HepG2 (cell line): Measurements from ENCODE around the gene ATP9A. TPM values are rescaled to one million over a fixed set of nuclear protein-coding genes. Genes with fewer than 3 reads are reported as not detected.

Experiments used
- AFF4 ChIP-seq: sonication (generic); formaldehyde crosslinking; IDR thresholded peaks from 2 replicates; pipeline ENCODE4 v1.4.0; 2020; ENCODE audit warnings: missing genetic modification reagents
- GATA4 ChIP-seq: sonication (generic); IDR thresholded peaks from 2 replicates; pipeline ENCODE4 v1.6.1; 2016; ENCODE audit warnings: antibody characterized with exemption, low read depth, borderline replicate concordance
- HNF1A ChIP-seq, 2 experiments: sonication (generic) in 1 of 2; formaldehyde crosslinking in 1 of 2; IDR thresholded peaks; 2 replicates each; pipeline versions ENCODE4 v1.4.0 to v1.6.1; 2016 to 2020; ENCODE audit warnings: borderline replicate concordance in 1 of 2, low read depth in 1 of 2, mild to moderate bottlenecking in 1 of 2, missing genetic modification reagents in 1 of 2
- HNF4G ChIP-seq, 2 experiments: sonication (generic) in 1 of 2; formaldehyde crosslinking in 1 of 2; IDR thresholded peaks; 2 replicates each; pipeline versions ENCODE4 v1.4.0 to v1.6.1; 2011 to 2020; ENCODE audit warnings: borderline replicate concordance in 2 of 2, low read depth in 2 of 2, mild to moderate bottlenecking in 2 of 2, low read length in 1 of 2, missing genetic modification reagents in 1 of 2, moderate library complexity in 1 of 2
- RFX3 ChIP-seq: IDR thresholded peaks from 2 replicates; pipeline ENCODE4 v1.6.1; 2016; ENCODE audit warnings: missing biosample characterization, missing genetic modification reagents
- SIX1 ChIP-seq: sonication (generic); formaldehyde crosslinking; IDR thresholded peaks from 2 replicates; pipeline ENCODE4 v1.4.0; 2020; ENCODE audit warnings: missing genetic modification reagents, borderline replicate concordance
- SNAPC4 ChIP-seq: sonication (generic); formaldehyde crosslinking; IDR thresholded peaks from 2 replicates; pipeline ENCODE4 v1.4.0; 2020; ENCODE audit warnings: mild to moderate bottlenecking, missing genetic modification reagents
- TFE3 ChIP-seq: IDR thresholded peaks from 2 replicates; pipeline ENCODE4 v1.6.1; 2016
- ZNF383 ChIP-seq: sonication (generic); formaldehyde crosslinking; IDR thresholded peaks from 2 replicates; pipeline ENCODE4 v1.4.0; 2020; ENCODE audit warnings: missing genetic modification reagents, mild to moderate bottlenecking, borderline replicate concordance
- polyA plus RNA-seq, 8 experiments: library from polyadenylated mRNA; depleted of rRNA in 3 of 8; stranded (reverse) in 7 of 8; unstranded in 1 of 8; fragments of >200 nt; fragmentation: Illumina TruSeq in 4 of 8; extraction: Trizol in 4 of 8; gene quantifications; 2 replicates each; pipeline versions ENCODE4 v1.2.1 to v1.2.3, GENCODE V29; 2011 to 2016; ENCODE audit warnings: low read depth in 4 of 8, missing spikeins in 1 of 8, mixed read lengths in 1 of 8; ENCODE audit not compliant: insufficient read depth in 1 of 8
- total RNA-seq, 5 experiments: library from RNA; depleted of rRNA; stranded (reverse); fragments of >200 nt; fragmentation: Illumina TruSeq; extraction: Trizol; gene quantifications; 2 replicates each; pipeline ENCODE4 v1.2.3, GENCODE V29; 2016; ENCODE audit warnings: low read depth in 1 of 5

ATP9A gene
- total and polyA plus RNA-seq, 2 of the 13 experiments (the other 11 are each of a cell fraction or from before 2014, with no cell fraction given) = 11.8 to 18.5 TPM

GRCh38 chr20:51800060-51800871 lies 32.1 kb upstream of the ATP9A start (continued):
- TF ChIP-seq AFF4 = no peak
- TF ChIP-seq HNF1A (IDR thresholded peaks at IDR 0.05; ENCODE audit: low read depth) = no peak
- 0 out of 2 replicates have a peak, but pooled peaks have one; percentile 25 for TF ChIP-seq HNF1A (CRISPR knock-in tag; IDR thresholded peaks at IDR 0.05; ENCODE audit: borderline replicate concordance)
- TF ChIP-seq HNF4G (IDR thresholded peaks at IDR 0.05; ENCODE audit: borderline replicate concordance, low read depth, low read length) = no peak
- TF ChIP-seq HNF4G (CRISPR knock-in tag; IDR thresholded peaks at IDR 0.05; ENCODE audit: borderline replicate concordance, low read depth) = peak; percentile 79; the same call in 1 of the 2 replicates
- no peak for TF ChIP-seq SIX1
- peak; percentile 51 for TF ChIP-seq SNAPC4 (CRISPR knock-in tag)
- TF ChIP-seq GATA4 = no peak
- TF ChIP-seq ZNF383 (CRISPR knock-in tag) = no peak
- no peak for TF ChIP-seq RFX3
- TF ChIP-seq TFE3 (CRISPR knock-in tag) = peak; percentile 57; the same call in 1 of the 2 replicates
